Neural cell (in vitro differentiated cells): ENCODE results near the gene APP. TPM values are rescaled to one million over a fixed set of nuclear protein-coding genes. Genes with fewer than 3 reads are reported as not detected.

Experiments
- H2AFZ ChIP-seq: fragments of 200-600, 300-800 bp; sonication (generic), shearing (Covaris generic); 2 replicates; pipeline ENCODE4 v1.6.0; 2014; ENCODE audit warnings: low read depth, mild to moderate bottlenecking, antibody characterized with exemption, low read length, moderate library complexity
- H3F3A ChIP-seq: fragments of 200-600 bp; shearing (Covaris generic); 2 replicates; pipeline ENCODE4 v1.6.1; 2016; ENCODE audit warnings: mild to moderate bottlenecking, moderate library complexity, mixed read lengths, antibody characterized with exemption, low read length; ENCODE audit not compliant: insufficient read depth, poor library complexity, severe bottlenecking
- H3K27ac ChIP-seq: fragments of 200-600, 300-800 bp; sonication (generic), shearing (Covaris generic); 2 replicates; pipeline ENCODE4 v1.5.1; 2014; ENCODE audit warnings: mild to moderate bottlenecking, low read length, moderate library complexity
- H3K27me3 ChIP-seq: fragments of 300-800, 200-600 bp; sonication (generic), shearing (Covaris generic); 2 replicates; pipeline ENCODE4 v1.6.0; 2014; ENCODE audit warnings: mild to moderate bottlenecking, low read depth, low read length, moderate library complexity; ENCODE audit not compliant: insufficient read depth
- H3K36me3 ChIP-seq: fragments of 300-800, 200-600 bp; sonication (generic), shearing (Covaris generic); 2 replicates; pipeline ENCODE4 v1.5.1; 2014; ENCODE audit warnings: mild to moderate bottlenecking, antibody characterized with exemption, low read length, moderate library complexity; ENCODE audit not compliant: insufficient read depth
- H3K4me2 ChIP-seq: fragments of 300-800, 200-600 bp; sonication (generic), shearing (Covaris generic); 2 replicates; pipeline ENCODE4 v1.6.0; 2014; ENCODE audit warnings: mild to moderate bottlenecking, low read length
- H3K4me3 ChIP-seq: fragments of 300-800, 200-600 bp; sonication (generic), shearing (Covaris generic); 2 replicates; pipeline ENCODE4 v1.5.1; 2014; ENCODE audit warnings: mild to moderate bottlenecking, low read length, moderate library complexity
- H3K79me2 ChIP-seq: fragments of 200-600 bp; shearing (Covaris generic); replicated peaks from 2 replicates; pipeline ENCODE4 v1.6.0; 2014; ENCODE audit warnings: mild to moderate bottlenecking, low read length, moderate library complexity; ENCODE audit not compliant: insufficient read depth
- H3K9ac ChIP-seq: fragments of 300-800, 200-600 bp; sonication (generic), shearing (Covaris generic); 2 replicates; pipeline ENCODE4 v1.6.1; 2016; ENCODE audit warnings: mild to moderate bottlenecking, low read length, mixed read lengths
- H3K9me2 ChIP-seq: fragments of 200-600 bp; shearing (Covaris generic); 2 replicates; pipeline ENCODE4 v1.6.1; 2016; ENCODE audit warnings: mild to moderate bottlenecking, low read length, mixed read lengths; ENCODE audit not compliant: insufficient read depth
- H3K9me3 ChIP-seq: fragments of 200-600, 300-800 bp; sonication (generic), shearing (Covaris generic); 2 replicates; pipeline ENCODE4 v1.6.1; 2016; ENCODE audit warnings: mild to moderate bottlenecking, mixed run types, low read length, moderate library complexity, mixed read lengths
- H4K20me1 ChIP-seq: fragments of 200-600 bp; shearing (Covaris generic); 2 replicates; pipeline ENCODE4 v1.6.1; 2016; ENCODE audit warnings: mild to moderate bottlenecking, mixed run types; ENCODE audit not compliant: insufficient read depth
- CTCF ChIP-seq: fragments of 450-650 bp; IDR thresholded peaks from 2 replicates; pipeline ENCODE4 v1.5.1; 2014; ENCODE audit warnings: antibody characterized with exemption, mild to moderate bottlenecking, moderate library complexity; ENCODE audit not compliant: poor library complexity, severe bottlenecking
- EP300 ChIP-seq: fragments of 450-650 bp; conservative IDR thresholded peaks from 2 replicates; pipeline ENCODE4 v1.6.1; 2014; ENCODE audit warnings: antibody characterized with exemption, mild to moderate bottlenecking, moderate library complexity; ENCODE audit not compliant: poor library complexity, severe bottlenecking
- EZH2 ChIP-seq: fragments of 200-600, 300-800 bp; shearing (Covaris generic), sonication (generic); IDR thresholded peaks from 2 replicates; pipeline ENCODE4 v1.6.1; 2014; ENCODE audit warnings: antibody characterized with exemption, low read length, borderline replicate concordance, mild to moderate bottlenecking; ENCODE audit not compliant: insufficient read depth, poor library complexity, severe bottlenecking
- MXI1 ChIP-seq: fragments of 450-650 bp; conservative IDR thresholded peaks from 2 replicates; pipeline ENCODE4 v1.6.1; 2014; ENCODE audit warnings: antibody characterized with exemption, mild to moderate bottlenecking; ENCODE audit not compliant: poor library complexity, severe bottlenecking
- POLR2AphosphoS5 ChIP-seq: IDR thresholded peaks from 2 replicates; pipeline ENCODE4 v1.6.1; 2012
- RAD21 ChIP-seq: fragments of 450-650 bp; conservative IDR thresholded peaks from 2 replicates; pipeline ENCODE4 v1.6.1; 2014; ENCODE audit warnings: antibody characterized with exemption, mild to moderate bottlenecking, moderate library complexity
- REST ChIP-seq: IDR thresholded peaks from 2 replicates; pipeline ENCODE4 v1.6.1; 2012; ENCODE audit warnings: borderline replicate concordance
- SMC3 ChIP-seq: fragments of 450-650 bp; conservative IDR thresholded peaks from 2 replicates; pipeline ENCODE4 v1.6.1; 2014; ENCODE audit warnings: antibody characterized with exemption, mild to moderate bottlenecking, moderate library complexity; ENCODE audit not compliant: poor library complexity
- TAF1 ChIP-seq: IDR thresholded peaks from 2 replicates; pipeline ENCODE4 v1.6.1; 2012; ENCODE audit warnings: low read depth
- polyA plus RNA-seq: library from polyadenylated mRNA; depleted of rRNA; stranded (reverse); fragments of >200 nt; gene quantifications from 2 replicates; pipeline ENCODE4 v1.2.3, GENCODE V29; 2014

The APP gene
- polyA plus RNA-seq, 1 donor from 2014 or later = 470 TPM

GRCh38 chr21:26153758-26154157 is 16.8 kb downstream of the APP start:
- H3K9me3 ChIP-seq = no peaks in the 10 kb centered on the region
- H3K4me2 ChIP-seq = no peak overlapping the region
- H4K20me1 ChIP-seq = no peaks in the 10 kb centered on the region

GRCh38 chr21:26148840-26149354 is 21.7 kb downstream of the APP start:
- Histone ChIP-seq H3K36me3 (peaks cover 5% of the 10 kb centered on the region), H3K9ac (no peak overlapping the region), H3K9me3 (no peaks in the 10 kb centered on the region), H3F3A (no peaks in the 10 kb centered on the region), H3K27ac (no peak overlapping the region), H2AFZ (no peak overlapping the region), H4K20me1 (no peaks in the 10 kb centered on the region), H3K79me2 (peaks cover 76% of the 10 kb centered on the region), H3K27me3 (no peaks in the 10 kb centered on the region), H3K4me3 (no peak overlapping the region), H3K4me2 (no peak overlapping the region), H3K9me2 (no peaks in the 10 kb centered on the region)
- no peak for TF ChIP-seq SMC3
- TF ChIP-seq POLR2AphosphoS5 = no peak
- TF ChIP-seq RAD21 = no peak
- no peak for TF ChIP-seq EP300
- TF ChIP-seq EZH2 = no peak
- TF ChIP-seq CTCF = no peak
- no peak for TF ChIP-seq MXI1

More at GRCh38 chr21:26153758-26154157, 16.8 kb downstream of the APP start:
- Histone ChIP-seq H3K27me3 (no peaks in the 10 kb centered on the region), H3F3A (no peaks in the 10 kb centered on the region), H2AFZ (no peak overlapping the region), H3K79me2 (peaks cover 88% of the 10 kb centered on the region), H3K27ac (no peak overlapping the region), H3K4me3 (no peak overlapping the region), H3K9ac (no peak overlapping the region), H3K9me2 (no peaks in the 10 kb centered on the region), H3K36me3 (no peaks in the 10 kb centered on the region)
- no peak for TF ChIP-seq EZH2
- no peak for TF ChIP-seq EP300
- TF ChIP-seq TAF1 = no peak
- TF ChIP-seq POLR2AphosphoS5 = no peak
- TF ChIP-seq REST = no peak
- no peak for TF ChIP-seq SMC3
- no peak for TF ChIP-seq MXI1
- TF ChIP-seq RAD21 = no peak
- no peak for TF ChIP-seq CTCF
